Ureter (tissue), 1 donor: ENCODE measurements around the gene IL21R. TPM values are rescaled to one million over a fixed set of nuclear protein-coding genes. Genes with fewer than 3 reads are reported as not detected.

ENCODE experiments used
- DNase-seq: peaks from one replicate; pipeline ENCODE4 v3.0.0-alpha.2; 2020; ENCODE audit warnings: low spot score
- total RNA-seq: library from RNA; stranded (reverse); gene quantifications from one replicate; pipeline ENCODE4 v1.2.4, GENCODE V29; 2023
- donor health status: DM: yes; HTN: yes; CAD: no.

The IL21R gene
- total RNA-seq, 1 donor from 2014 or later: 0.60 TPM

DNA sequence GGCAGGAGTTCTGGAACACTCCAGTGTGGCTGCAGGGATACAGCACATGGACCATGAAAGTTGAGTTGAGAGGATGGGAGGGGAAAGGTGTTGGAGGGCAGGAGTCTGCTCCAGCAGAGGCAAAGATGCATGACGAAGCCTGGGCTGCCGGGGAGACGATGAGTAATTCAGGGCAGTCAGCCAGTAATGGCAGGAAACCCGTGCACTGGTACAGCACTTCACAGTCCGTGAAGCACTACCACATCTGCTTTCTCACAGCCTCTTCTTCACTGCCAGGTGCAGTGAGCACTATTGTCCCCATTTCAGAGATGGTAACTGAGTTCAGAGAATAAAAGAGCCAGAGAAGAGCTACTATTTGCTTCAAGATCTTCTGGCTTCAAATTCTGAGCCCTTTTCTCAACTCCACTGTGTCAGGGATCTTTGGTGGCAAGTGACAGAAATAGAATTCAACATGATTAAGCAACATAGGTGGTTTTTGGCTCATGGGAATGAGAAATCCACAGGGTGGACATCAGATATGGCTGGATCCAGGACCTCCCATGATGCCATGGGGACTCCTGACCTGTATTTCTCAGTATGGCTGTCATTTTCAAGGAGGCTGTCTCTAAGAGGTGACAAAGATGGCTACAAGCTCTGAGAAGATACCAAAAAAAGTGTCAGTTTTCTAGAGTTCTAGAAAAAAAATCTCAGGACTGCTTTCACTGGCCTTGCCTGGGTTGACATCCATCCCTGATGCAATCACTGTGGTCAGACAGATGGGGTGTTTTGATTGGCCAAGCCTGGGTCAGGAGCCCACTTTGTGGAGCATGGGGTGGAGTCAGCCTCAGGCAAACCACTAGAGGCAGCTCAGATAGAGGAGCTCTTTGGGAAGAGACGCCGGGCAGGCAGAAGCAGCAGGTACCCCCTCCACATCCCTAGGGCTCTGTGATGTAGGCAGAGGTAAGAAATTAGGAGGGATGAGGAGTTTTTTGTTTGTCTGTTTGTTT is 24.7 kb downstream of the IL21R start:
- DNase-seq: peak; percentile 54

DNA sequence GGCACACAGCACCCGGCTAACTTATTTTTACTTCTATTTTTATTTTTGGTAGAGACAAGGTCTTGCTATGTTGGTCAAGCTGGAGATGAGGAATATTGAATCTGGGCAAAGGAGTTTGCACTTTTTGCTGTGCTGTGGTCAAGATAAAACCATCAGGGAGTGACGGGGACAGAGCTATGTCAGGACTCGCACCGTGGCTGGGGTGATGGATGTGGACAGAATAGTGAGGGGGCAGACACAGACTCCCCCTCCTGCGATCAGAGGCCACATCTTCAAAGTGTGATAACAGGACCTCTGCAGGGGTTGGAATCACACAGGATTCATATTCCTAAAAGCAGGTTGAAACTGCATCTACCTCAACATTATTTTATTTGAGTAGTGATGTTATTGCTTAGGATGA is 25.6 kb downstream of the IL21R start:
- DNase-seq: peak; percentile 32

DNA sequence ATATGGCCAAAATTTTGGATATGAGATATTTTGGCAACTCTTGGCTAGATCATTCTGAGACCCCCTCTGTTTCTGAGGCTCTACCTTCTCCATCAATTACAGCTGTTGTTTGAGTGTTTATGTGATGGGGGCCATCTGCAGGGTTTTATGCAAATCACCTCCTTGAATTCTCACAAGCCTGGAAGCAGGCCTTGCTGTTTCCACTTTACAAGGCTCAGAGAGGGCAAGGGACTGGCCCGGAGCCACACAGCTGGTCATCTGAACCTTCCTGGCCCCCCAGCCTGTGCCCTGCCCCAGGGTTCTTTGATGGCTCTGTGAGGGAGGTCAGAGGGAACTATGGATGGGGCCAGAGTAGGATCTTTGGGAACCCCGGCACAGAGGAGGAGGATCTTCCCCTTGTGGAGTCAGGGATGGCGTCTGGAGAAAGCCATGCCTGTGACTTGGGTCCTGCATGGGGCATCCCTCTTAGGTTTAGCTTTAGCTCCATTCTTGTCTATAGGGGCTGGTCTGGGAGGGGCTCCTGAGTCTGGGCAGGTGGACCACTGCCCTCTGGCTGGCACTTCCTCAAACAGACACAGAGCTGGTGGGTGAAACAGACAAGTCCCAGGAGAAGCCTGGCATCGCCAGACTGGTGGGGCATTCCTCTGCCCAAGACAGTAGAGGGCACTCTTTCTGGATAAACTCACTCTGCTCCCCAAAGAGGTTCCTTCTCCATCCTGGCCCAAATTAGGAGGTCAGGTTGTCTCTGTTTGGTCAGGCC is 26.2 kb downstream of the IL21R start:
- DNase-seq: peak; percentile 33

DNA sequence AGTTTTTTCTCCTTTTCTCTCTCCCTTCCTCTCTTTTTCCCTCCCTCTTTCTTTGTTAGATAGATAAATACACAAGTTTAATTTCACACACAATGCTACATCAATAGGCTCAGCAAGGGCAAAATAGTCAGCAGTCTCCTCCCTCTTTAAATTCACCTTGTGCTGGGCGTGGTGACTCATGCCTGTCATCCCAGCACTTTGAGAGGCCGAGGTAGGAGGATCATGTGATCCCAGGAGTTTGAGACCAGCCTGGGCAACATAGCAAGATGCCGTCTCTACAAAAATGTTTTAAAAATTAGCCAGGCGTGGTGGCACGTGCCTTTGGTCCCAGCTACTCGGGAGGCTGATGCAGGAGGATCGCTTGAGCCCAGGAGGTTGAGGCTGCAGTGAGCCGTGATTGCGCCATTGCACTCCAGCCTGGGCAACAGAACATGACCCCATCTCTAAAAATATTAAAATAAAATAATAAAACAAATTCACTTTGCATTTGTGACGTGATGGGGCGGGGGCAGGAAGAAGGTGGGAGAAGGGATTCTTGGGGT is 27.4 kb downstream of the IL21R start:
- DNase-seq: peak; percentile 12

DNA sequence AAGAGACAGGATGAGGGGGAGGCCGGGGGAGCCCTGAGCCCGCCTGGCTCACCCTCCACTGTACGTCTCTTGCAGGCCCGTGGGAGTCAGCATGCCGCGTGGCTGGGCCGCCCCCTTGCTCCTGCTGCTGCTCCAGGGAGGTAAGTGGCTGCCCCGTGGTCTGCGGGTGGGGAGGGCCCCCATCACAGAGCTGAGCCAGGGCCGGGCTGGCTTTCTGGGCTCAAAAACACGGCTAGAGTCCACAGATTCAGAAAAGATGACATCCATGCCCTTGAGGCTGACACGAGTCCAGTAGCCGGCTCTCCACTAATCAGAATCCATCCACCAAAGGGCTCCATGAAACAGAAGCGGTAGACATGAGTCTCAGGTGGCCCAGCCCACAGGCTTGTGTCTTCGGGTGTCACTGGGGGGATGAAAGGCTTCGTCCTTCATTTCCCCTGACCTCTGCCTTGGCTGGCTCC is 28.0 kb downstream of the IL21R start:
- DNase-seq: peak; percentile 36

DNA sequence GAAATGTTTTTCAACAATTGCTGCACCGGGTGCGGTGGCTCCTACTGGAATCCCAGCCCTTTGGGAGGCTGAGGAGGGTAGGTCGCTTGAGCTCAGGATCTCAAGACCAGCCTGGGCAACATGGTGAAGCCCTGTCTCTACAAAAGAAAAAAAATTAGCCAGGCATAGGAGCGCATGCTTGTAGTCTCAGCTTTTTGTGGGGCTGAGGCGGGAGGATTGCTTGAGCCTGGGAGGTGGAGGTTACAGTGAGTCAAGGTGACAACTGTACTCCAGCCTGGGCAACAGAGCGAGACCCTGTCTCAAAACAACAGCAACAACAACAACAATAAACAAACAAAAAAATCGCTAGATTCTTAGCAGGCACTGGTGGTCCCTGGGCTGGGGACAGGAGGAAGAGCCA is 28.5 kb downstream of the IL21R start:
- no peak for DNase-seq

DNA sequence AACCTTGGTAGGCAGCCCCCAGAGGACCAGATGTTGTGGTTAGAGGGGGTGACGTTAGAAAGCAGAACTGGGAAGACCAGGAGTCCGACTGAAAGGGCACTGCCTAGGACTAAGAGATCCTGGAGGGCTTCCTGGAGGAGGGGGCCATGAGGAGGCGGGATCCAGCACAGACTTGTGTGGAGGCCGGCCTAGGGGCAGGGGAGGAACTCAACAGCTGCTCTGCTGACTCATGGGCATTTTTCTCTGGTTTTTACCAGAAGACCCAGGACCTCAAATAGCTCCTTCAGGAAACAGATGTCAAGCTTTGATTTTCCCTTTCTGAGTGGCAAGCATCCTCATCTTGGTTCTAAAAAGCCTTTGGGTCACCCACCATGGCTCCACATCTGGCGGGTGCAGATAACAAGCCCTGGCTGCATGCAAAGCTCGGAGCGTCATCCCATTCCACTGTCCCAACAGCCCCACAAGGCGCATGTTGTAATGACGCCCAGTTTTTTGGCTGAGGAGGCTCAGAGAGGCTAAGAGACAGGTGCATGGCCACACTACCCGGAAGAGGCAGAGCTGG is 29.0 kb downstream of the IL21R start:
- no peak for DNase-seq

DNA sequence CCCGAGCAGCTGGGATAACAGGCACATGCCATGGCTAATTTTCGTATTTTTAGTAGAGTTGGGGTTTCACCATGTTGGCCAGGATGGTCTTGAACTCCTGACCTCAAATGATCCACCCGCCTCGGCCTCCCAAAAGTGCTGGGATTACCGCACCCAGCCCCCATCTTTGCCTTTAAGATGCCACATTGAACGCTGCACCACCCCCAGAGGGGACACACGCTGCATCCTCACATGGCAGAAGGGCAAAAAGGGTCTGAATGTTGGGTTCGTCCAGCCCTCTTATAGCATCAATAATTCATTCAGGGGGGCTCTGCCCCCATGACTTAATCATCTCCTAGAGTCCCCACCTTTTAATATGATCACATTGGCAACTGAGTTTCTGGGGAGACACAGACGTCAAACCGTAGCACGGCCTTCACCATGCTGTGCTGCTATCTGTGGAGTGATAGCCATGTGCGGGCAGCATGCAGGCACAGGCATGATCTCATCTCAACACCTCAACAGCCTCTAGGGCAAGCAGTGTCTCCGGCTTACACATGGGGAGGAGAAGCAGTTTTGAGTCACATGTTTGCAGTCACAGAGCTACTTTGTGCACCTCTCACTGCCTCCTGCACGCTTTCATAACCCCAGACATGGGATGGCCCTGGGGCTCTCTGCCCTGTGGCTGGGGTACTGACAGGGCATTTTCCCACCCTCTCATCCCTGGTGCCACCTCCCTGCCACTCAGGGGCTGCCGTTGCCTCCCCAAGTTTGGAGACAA is 30.0 kb downstream of the IL21R start:
- peak; percentile 10 for DNase-seq

DNA sequence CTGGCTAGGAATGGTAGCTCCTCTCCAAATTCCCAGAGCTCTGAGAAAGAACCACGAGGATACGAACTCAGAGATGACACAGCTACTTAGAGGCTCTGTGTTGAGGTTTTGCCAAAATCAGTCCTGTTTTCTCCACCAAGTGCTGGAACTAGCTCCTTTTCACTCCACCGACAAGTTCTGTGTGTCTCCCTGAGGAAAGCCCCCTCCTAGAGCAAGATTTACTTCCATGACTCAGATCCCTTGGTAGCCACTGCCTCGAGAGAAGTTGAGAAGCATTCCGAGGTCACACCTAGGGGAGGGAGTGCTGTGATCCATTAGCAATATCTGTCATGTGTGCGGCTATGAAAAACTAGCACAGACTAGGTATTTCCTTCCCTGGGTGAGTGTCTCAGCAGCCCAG is 30.6 kb downstream of the IL21R start:
- DNase-seq: peak; percentile 18

DNA sequence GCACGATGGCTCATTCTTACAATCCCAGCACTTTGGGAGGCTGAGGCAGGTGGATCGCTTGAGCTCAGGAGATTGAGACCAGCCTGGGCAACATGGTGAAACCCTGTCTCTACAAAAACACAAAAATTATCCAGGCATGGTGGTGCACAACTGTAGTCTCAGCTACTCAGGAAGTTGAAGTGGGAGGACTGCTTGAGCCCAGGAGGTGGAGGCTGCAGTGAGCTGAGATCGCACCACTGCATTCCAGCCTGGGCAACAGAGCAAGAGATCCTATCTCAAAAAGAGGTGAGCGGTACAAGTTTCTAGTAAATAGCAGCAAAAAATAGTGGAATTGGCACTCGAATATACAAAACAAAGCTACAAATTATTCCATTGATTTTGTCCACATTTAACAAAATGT is 31.2 kb downstream of the IL21R start:
- peak; percentile 8 for DNase-seq

DNA sequence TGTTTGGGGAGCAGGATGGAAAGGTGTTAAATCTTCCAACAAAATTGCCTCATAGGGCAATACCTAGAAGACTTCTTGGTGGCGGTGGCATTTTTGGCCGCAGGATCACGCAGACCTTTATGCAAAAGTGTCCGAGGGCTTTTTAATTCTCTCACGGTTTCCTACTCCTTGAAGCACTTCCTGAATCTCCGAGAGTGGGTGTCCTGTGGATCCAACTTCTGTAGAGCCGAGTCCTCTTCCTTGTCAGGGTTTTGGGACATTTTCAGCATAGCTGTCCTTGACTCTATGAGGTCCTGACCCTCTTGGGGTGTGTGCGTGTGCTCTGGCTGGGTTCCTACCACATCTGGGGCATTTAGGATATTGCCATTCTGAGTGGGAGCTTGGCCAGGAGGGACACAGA is 31.7 kb downstream of the IL21R start:
- DNase-seq: peak; percentile 15

DNA sequence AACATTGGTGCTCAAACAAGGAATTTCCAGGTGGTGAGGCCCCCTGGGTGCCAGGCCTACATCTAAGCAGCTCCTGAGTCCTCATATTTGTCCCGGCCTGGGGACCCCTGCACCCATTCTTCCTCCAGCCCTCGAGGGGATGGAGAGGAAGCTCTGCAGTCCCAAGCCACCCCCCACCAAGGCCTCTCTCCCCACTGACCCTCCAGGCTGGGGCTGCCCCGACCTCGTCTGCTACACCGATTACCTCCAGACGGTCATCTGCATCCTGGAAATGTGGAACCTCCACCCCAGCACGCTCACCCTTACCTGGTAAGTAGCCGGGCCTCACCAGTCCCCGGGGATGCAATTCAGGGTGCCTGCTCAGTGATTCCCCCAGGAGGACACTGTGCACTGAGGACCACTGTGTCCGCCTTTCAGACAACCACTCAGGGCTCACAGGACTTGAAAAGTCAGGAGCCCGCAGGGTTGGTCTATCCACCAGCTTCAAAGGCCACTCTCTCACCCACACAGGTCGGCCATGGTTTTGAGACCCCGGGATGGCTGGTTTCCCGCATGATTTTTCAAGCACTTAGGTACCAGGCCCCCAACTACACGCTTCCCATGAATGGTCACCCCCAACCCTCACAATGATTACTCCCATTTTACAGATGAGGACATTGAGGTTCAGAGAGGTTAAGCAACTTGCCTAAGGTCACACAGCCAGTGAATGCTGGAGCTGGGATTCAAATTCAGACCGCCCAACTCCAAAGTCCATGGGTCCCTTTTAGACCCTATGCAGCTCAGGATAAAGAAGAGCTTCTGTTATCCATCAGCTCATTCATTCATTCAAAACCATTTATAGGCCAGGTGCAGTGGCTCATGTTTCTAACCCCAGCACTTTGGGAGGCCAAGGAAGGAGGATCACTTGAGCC is 32.4 kb downstream of the IL21R start:
- DNase-seq: peak; percentile 28

DNA sequence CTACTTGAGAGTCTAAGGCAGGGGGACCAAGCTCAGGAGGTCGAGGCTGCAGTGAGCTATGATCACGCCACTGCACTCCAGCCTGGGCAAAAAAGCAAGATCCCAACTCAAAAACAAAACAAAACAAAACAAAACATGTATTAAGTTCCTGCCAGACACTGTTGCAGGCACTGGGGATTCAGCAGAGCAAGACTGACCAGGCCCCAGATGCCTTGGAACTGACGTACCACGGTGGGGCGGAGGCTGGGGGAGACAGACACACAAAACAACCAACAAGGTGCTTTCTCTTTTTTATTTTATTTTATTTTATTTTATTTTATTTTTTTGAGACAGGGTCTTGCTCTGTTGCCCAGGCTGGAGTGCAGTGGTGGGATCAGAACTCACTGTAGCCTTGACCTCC is 33.2 kb downstream of the IL21R start:
- DNase-seq: peak; percentile 1

DNA sequence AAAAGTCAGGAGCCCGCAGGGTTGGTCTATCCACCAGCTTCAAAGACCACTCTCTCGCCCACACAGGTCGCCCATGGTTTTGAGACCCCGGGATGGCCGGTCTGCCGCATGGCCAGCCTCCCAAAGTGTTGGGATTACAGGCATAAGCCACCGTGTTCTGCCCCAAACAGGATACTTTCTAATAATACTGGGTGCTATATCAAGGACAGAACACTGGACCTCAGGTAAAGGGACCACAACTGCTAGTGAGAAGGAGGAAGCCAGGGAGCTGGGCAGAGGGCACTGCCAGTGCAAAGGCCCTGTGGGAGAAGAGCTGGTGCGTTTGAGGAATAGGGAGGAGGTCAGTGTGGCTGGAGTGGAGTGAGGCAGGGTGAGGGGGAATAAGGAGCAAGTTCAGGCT is 34.1 kb downstream of the IL21R start:
- DNase-seq: peak; percentile 29

DNA sequence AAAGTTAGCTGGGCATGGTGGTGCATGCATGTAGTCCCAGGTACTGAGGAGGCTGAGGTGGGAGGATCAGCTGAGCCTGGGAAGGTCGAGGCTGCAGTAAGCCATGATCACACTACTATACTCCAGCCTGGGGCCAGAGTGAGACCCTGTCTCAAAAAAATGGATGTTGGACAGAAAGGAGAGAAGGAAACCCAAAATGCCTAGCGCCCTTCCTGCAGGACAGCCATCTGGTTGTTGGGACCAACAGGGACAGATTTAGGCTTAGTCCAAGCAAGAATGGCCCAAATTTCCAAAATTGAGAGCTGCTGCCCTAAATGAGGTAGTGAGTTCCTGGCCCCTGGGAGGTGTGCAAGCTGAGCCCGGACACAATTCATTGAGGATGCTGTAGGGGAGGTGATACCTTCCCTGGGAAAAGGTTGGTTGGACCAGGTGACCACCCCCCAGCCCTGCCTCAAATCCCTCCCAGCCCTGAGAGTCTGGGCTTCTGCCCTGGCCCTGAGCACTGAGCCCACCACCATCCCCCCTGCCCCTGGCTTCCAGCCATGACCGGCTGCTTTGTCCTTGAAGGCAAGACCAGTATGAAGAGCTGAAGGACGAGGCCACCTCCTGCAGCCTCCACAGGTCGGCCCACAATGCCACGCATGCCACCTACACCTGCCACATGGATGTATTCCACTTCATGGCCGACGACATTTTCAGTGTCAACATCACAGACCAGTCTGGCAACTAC is 35.1 kb downstream of the IL21R start:
- DNase-seq: peak; percentile 41

DNA sequence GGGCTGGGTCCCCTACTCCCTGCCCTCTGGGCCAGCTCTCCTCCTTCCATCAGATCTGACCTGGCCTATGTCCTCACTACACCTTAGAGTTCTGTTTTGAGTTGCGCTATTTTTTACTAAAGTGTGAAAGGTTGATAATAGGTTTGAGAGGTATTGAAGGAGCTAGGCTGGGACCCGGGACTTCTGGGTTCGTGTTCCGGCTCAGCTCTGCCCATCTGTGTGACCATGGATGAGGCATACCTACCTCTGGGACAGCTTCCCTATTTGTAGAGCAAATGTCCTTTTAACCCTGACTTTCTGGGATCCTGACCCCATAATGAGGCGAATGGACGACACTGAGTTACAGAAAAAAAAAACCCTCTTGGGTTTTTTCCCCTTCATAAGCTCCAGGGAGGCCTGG is 36.0 kb downstream of the IL21R start:
- peak; percentile 15 for DNase-seq

DNA sequence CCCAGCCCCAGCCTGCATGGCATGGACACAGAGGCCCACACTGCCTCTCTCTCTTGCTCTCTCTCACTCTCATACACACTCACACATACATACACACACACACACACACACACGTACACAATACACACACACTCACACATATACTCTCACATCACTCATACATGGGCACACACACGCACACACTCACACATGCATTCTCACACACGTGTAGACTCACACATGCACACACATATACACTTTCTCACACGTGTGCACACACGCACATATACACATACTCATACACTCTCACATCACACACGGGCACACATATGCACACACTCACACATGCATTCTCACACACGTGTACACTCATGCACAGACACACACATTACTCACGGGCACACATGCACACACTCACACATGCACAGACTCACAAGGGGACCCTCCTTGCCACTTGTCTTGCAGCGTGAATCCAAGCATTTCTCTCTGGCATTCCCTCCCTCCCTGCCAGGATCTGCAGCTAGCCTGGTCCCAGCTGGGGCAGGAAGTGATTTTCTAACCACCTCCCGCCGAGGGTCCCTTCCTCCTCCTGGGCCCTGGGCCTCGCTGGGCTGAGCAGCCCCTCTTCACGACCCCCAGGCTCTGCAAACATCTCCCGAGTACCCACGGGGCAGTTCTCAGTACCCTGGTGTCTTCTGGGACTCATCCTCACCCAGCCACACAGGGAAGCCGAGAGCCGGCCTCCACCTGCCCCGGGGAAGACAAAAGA is 37.5 kb downstream of the IL21R start:
- no peak for DNase-seq

DNA sequence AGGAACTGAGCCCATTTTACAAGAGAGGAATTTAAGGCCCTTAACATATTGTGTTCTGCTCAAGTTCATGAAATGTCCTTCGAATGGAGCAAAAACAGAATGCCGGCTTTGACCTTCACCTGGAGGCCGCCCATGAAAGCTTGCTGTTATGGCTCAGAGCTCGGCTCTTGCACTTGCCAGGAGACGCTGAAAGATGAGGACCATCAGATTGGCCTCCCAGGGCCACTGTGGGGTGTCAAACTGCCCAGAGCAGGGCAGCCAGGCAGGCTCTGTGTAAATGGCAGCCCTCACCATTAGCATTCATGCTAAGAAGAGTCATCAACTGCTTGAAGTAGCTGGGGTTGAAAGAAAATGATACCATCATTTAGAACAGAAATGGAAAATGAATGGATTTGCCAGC is 39.3 kb downstream of the IL21R start:
- DNase-seq: no peak

DNA sequence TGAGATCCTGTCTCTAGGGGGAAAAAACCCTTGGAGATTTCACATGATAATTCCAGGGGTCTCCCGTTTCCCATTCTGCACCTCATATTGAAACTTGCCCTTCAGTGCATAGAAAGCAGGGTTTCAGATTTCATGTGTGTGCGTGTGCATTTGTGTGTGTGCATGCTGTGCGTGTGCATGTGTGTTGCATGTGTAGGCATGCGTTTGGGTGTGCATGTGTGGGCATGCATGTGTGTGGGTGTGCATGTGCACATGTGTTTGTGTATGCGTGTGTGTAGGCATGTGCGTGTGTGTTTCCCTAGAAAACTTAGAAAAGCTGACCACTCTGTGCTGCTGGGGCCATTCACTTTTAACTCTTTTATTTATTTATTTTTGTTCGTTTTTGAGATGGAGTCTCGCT is 40.0 kb downstream of the IL21R start:
- no peak for DNase-seq
